ENCODE measurements around the gene CPPED1.

Gene CPPED1

GRCh38 chr16:12740986-12741610 lies 62.6 kb downstream of the CPPED1 start:
- ChIA-PET POLR2A (no interaction called here), CTCF (no interaction called here)
- no peak for TF ChIP-seq ZNF223 (tag by site-specific recombination; IDR thresholded peaks at IDR 0.05)
- no peak for TF ChIP-seq ZNF791 (tag by site-specific recombination; IDR thresholded peaks at IDR 0.05)
- Histone ChIP-seq H3K4me1 (ENCODE audit: control insufficient read depth, insufficient read depth, low read length) (no peaks in the 10 kb centered on the region), H3K27ac (ENCODE audit: extremely low read depth, low read depth, low read length) (no peak overlapping the region), H3K36me3 (ENCODE audit: control insufficient read depth in 2 of 2, insufficient read depth in 1 of 2, low read length in 2 of 2) (no peaks in the 10 kb centered on the region), H3K9me3 (ENCODE audit: control insufficient read depth, insufficient read depth, low read depth, low read length) (no peaks in the 10 kb centered on the region), H3K4me3 (ENCODE audit: low read depth, low read length) (no peak overlapping the region)

- H3K36me3 ChIP-seq (ENCODE audit: control insufficient read depth in 2 of 2, insufficient read depth in 1 of 2, low read length in 2 of 2) = no peaks in the 10 kb centered on the region
- POLR2A ChIA-PET = no interaction called here
- peak; percentile 79 for TF ChIP-seq PRDM1 (tag by site-specific recombination; IDR thresholded peaks at IDR 0.05)
- TF ChIP-seq ZNF704 (tag by site-specific recombination; IDR thresholded peaks at IDR 0.05) = no peak
- CTCF ChIA-PET = no interaction called here
- H3K27ac ChIP-seq (ENCODE audit: extremely low read depth, low read depth, low read length) = no peak overlapping the region
- H3K9me3 ChIP-seq (ENCODE audit: control insufficient read depth, insufficient read depth, low read depth, low read length) = no peaks in the 10 kb centered on the region
- no peak overlapping the region for H3K4me3 ChIP-seq (ENCODE audit: low read depth, low read length)
- no peaks in the 10 kb centered on the region for H3K4me1 ChIP-seq (ENCODE audit: control insufficient read depth, insufficient read depth, low read length)
Observed at GRCh38 chr16:12739738-12740137, 63.9 kb downstream of the CPPED1 start.

- CTCF ChIA-PET = no interaction called here
- POLR2A ChIA-PET = no interaction called here
- no peak for TF ChIP-seq KLF8 (tag by site-specific recombination; IDR thresholded peaks at IDR 0.05)
- TF ChIP-seq MZF1 (tag by site-specific recombination; IDR thresholded peaks at IDR 0.05; ENCODE audit: borderline replicate concordance) = no peak
- Histone ChIP-seq H3K36me3 (ENCODE audit: control insufficient read depth in 2 of 2, insufficient read depth in 1 of 2, low read length in 2 of 2) (no peaks in the 10 kb centered on the region), H3K9me3 (ENCODE audit: control insufficient read depth, insufficient read depth, low read depth, low read length) (no peaks in the 10 kb centered on the region), H3K27ac (ENCODE audit: extremely low read depth, low read depth, low read length) (no peak overlapping the region), H3K4me1 (ENCODE audit: control insufficient read depth, insufficient read depth, low read length) (no peaks in the 10 kb centered on the region), H3K4me3 (ENCODE audit: low read depth, low read length) (no peak overlapping the region)
Observed at GRCh38 chr16:12737563-12737962, 66.1 kb downstream of the CPPED1 start.

GRCh38 chr16:12735805-12736204 lies 67.9 kb downstream of the CPPED1 start:
- POLR2A ChIA-PET = no interaction called here
- H3K4me1 ChIP-seq (ENCODE audit: control insufficient read depth, insufficient read depth, low read length) = no peaks in the 10 kb centered on the region
- no peak for TF ChIP-seq ZNF239 (tag by site-specific recombination; IDR thresholded peaks at IDR 0.05)
- TF ChIP-seq ZNF530 (tag by site-specific recombination; IDR thresholded peaks at IDR 0.05; ENCODE audit: low read depth) = no peak
- no peak for TF ChIP-seq ZNF544 (tag by site-specific recombination; IDR thresholded peaks at IDR 0.05)
- TF ChIP-seq ZNF792 (tag by site-specific recombination; IDR thresholded peaks at IDR 0.05) = no peak
- TF ChIP-seq ZNF558 (tag by site-specific recombination; IDR thresholded peaks at IDR 0.05) = no peak
- TF ChIP-seq ZNF350 (tag by site-specific recombination; IDR thresholded peaks at IDR 0.05) = no peak
- TF ChIP-seq PRDM2 (tag by site-specific recombination; IDR thresholded peaks at IDR 0.05; ENCODE audit: borderline replicate concordance) = no peak
- TF ChIP-seq FEZF1 (tag by site-specific recombination; IDR thresholded peaks at IDR 0.05) = no peak
- no peak for TF ChIP-seq ZNF777 (tag by site-specific recombination; IDR thresholded peaks at IDR 0.05; ENCODE audit: borderline replicate concordance)
- H3K9me3 ChIP-seq (ENCODE audit: control insufficient read depth, insufficient read depth, low read depth, low read length) = no peaks in the 10 kb centered on the region
- H3K36me3 ChIP-seq (ENCODE audit: control insufficient read depth in 2 of 2, insufficient read depth in 1 of 2, low read length in 2 of 2) = no peaks in the 10 kb centered on the region
- CTCF ChIA-PET = no interaction called here
- no peak overlapping the region for H3K27ac ChIP-seq (ENCODE audit: extremely low read depth, low read depth, low read length)
- H3K4me3 ChIP-seq (ENCODE audit: low read depth, low read length) = no peak overlapping the region
